Inferior parietal cortex (tissue), 1 donor: ENCODE results near the gene AARS2.
"Not testable (repeated sequence)": the region's sequence is repeated elsewhere in the genome, so short reads cannot be mapped to it uniquely, and the experiment has no call there.

Source experiments
- DNase-seq: peaks from one replicate; pipeline ENCODE4 v3.0.0-alpha.2; 2016; ENCODE audit errors: extremely low spot score

Gene AARS2

DNA sequence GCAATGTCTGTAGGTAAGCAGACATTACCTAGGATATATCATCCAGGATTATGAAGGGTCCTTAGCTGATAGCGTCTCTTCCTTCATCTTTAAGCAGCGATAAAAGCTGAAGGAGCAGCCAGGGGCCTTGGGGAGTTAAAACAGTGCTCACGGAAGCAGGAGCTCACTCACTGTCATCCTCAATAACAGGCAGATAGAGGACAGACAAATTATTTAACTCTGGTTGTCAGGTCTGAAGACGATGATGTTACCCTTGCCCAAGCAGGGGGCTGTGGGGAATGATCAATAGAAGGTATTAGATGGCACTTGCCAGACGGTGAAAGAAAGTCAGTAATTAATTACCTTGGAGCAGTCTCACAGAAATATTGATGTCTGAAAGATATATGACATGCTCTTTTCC lies 16.7 kb upstream of the AARS2 start:
- no peak for DNase-seq

DNA sequence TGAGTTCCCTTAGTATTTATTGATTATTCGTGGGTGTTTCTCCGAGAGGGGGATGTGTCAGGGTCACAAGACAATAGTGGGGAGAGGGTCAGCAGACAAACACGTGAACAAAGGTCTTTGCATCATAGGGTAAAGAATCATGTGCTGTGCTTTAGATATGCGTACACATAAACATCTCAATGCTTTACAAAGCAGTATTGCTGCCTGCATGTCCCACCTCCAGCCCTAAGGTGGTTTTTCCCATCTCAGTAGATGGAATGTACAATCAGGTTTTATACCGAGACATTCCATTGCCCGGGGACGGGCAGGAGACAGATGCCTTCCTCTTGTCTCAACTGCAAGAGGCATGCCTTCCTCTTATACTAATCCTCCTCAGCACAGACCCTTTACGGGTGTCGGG lies 15.1 kb upstream of the AARS2 start:
- DNase-seq: not testable (repeated sequence)

DNA sequence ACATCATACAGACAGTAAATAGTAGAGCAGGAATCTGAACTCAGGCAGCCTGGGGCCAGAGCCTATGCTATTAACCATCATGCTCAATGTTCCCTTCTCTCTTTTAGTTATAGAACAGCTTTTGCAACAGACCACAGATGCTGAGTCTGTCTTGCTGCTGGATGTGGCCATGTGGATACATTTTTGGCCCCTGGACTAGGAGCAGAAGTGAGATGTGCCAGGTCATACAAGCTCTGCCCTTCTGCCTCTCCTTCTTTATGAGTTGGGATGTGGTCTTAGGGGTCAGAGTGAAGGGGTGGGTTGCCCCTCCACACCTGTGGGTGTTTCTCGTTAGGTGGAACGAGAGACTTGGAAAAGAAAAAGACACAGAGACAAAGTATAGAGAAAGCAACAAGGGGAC lies 14.6 kb upstream of the AARS2 start:
- DNase-seq: no peak

DNA sequence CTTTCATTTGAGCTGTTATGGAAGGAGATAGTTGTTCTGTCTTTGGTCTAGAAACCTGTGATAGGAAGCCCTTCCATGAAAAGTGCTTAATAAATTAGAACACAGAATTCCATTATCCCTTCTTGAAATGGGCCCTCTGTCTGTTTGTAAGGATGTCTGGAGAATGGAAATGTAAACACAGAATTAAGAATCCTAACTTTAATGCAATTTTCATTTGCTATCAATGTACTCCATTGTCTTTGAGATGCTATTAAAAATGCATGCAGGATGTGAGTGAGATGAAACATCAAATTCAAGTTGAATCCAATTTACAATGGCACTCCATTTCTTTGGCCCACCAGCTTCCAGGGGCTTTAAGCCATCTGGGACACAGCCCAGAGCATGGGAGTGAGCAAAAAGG lies 13.9 kb upstream of the AARS2 start:
- DNase-seq: no peak

DNA sequence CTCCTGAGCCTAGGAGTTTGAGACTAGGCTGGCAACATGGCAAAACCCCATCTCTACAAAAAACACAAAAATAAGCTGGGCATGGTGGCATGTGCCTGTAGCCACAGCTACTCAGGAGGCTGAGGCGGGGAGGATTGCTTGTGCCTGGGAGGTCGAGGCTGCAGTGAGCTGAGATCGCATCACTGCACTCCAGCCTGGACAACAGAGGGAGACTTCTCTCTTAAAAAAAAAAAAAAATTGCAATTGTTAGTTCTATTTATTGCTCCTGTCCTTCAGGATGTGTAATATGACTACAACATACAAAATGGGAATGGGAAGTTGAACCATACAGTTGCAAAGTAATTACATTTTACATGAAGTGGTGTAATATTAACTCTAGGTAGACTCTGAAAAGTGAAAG lies 8.1 kb upstream of the AARS2 start:
- no peak for DNase-seq

DNA sequence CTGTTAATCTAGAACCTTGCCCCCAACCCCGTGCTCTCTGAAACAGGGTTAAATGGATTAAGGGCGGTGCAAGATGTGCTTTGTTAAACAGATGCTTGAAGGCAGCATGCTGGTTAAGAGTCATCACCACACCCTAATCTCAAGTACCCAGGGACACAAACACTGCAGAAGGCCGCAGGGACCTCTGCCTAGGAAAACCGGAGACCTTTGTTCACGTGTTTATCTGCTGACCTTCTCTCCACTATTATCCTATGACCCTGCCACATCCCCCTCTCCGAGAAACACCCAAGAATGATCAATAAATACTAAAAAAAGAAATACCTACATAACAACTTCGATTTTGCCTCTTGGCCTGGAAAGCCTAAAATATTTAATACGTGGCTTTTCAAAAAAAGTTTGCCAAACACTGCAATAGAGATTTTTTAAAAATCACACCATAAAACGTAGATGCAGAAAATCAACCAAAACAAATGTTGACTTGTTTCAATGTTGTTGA lies 4.0 kb upstream of the AARS2 start:
- not testable (repeated sequence) for DNase-seq

DNA sequence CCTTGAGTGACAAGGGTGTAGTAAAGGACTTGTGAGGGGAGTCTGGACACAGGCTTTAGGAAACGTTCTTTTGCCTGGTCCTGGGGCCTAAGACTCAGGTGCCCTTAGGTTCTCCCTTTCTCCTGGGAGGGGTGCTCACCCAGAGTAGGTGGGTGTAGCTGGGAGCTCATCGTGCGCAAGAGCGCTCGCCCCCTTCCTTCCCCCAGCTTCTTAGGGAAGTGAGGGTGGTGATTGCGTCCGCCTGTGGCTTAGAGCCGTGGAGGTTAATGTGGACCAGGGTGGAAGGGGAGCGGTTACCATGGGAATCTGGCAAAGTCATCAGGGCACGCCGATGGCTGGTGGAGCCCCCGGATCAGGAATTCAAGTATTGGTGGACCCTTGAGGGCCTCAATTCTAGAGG lies 3.3 kb upstream of the AARS2 start:
- no peak for DNase-seq

DNA sequence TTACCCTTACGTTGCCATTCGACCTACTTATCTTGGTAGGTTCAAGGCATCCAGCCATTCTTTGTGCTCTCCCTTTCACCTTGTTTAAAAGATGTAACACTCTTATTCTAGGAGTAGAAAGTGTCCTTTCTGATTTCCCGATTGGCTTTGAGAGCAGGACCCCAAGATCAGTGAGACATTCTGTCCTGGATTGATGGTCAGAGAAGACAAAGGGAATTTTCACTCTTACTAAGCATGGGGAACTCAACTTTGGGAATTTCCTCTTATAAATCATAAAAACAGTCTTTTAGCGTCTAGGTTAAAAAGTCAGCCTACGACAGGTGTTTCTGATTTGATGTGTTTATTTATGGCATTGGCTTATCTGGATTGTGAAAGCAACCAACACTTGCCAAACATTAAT lies 2.8 kb upstream of the AARS2 start:
- no peak for DNase-seq

DNA sequence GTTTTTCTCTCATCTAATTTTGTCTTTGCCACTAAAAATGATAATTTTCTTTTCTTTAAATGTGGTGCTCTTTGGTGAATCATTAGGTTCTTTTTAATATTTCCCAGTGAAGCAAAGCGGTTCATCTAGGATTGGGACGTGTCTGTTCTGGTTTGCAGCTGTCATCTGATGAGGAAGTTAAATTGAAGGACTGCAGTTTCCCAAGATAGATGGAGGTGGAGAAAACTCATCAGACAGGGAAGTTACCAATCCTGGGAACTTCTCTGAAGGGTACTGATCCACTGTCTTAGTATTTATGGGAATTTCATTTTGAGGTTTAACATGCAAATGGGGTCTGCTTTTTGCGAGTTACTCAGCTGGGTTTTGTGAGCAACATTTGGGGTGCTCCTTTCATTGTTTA lies 2.4 kb upstream of the AARS2 start:
- DNase-seq: no peak

DNA sequence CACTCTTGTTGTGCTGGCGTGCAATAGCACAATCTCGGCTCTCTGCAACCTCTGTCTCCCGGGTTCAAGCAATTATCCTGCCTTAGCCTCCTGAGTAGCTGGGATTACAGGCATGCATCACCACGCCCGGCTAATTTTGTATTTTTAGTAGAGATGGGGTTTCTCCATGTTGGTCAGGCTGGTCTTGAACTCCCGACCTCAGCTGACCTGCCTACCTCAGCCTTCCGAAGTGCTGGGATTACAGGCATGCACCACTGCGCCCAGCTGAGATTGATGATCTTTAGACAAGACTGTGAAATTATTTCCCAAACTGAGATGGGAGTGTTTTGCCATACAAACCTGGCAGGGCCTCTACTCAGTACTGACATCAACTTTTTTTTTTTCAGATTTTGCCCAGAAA lies 1.5 kb upstream of the AARS2 start:
- not testable (repeated sequence) for DNase-seq

DNA sequence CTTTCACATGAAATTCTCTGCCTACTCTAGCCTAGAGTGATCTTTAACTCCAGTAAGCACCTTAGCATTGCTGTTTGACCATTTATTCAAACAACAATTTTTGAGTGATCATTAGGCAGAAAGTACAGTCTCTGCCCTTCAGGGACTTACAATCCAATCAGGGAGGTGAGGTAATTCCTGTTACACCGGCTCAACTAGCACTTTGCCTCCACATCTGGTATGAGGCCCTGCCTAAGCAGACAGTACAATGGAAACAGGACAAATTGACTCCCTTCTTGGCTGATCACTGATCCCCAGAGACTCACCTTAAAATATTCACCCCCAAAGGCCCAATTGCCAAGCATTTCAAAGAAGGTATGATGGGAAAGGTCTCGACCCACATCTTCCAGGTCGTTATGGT lies 1.4 kb downstream of the AARS2 start:
- no peak for DNase-seq

DNA sequence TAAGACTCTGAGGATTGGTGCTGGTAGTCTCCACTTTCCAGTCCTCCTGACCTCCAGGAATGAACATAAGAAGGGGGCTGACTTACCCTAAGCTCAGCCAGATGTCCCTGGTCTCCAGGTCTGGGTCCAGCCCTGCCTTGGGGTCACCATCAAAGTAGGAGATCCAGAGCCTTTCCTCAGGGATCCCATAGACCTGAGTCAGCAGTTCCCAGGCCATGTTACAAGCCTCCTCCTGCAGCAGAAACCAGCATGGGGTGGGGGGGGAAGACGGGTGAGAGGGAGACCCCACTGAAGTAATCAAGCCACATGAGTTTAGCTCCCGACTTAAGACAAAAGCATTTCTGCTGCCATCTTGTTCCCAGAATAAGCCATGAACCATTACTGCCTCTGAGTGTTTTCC lies 1.8 kb downstream of the AARS2 start:
- no peak for DNase-seq

DNA sequence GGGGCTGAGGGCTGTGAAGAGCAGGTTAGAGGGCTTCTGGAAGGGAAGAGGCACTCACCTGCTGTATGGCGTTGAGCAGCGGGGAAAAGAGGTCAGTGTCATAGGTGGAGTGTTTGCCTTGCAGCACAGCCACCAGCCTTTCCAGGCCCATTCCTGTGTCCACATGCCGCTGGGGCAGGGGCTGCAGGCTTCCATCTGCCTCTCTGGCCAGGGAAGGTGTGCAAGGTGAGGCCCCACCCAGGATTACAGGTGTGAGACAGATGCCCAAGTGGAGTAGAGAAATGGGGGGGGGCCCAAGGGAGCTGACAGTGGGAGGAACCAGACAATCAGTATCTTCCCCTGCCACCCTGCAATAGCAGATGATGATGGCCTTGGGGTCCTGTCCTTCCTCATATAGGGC lies 2.9 kb downstream of the AARS2 start:
- no peak for DNase-seq

DNA sequence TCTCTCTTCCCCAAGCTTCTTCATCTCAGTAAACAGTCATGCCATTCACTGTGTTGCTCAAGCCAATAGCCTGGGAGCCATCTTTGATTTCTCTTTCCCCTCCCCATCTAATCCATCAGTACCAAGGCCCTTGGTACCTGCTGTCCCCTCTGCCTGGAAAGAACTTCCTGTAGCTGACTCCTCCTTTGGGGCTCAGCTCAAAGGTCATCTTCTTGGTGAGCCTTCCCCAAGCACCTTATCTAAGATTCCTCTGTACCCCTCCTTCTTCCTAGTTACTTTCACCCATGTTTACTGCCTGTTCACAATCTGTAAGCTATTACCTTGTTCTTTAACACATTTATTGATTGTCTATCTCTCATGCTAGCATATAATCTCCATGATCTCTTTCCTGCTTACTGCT lies 3.5 kb downstream of the AARS2 start:
- no peak for DNase-seq

DNA sequence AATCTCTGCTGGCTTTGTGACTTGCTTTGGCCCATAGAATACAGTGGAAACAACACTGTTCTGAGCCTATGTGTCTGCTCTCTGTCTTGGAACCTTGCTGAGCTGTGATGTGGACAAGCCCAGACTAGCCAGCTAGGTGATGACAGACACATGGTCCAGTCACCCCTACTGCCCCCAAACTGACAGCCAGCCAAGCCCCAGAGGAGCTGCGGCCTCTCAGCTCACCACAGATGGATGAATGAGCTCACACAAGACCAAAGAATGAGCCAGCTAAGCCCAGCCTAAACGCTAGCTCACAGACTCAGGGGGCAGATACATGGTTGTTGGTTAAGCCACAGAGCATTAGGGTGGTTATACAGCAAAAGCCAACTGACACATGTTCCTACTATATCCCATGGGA lies 4.1 kb downstream of the AARS2 start:
- DNase-seq: no peak

DNA sequence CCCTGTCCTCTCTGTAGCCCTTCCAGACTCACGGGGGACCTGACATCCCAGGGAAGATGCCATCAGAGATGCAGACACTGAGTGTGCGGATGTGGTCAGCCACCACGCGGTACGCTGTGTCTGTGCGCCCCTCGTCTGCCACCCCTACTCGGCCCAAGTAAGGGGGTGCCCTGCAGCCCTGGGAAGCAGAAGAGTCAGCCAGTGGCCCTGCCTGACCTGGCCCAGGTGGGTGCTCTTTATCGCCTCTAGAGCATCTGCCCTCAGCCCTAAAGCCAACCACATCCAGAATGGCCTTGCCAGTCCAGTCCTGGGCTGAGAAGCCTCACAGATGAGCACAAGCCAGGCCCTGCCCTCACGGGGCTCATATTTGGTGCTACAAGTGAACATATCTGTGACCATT lies 5.9 kb downstream of the AARS2 start:
- DNase-seq: no peak

DNA sequence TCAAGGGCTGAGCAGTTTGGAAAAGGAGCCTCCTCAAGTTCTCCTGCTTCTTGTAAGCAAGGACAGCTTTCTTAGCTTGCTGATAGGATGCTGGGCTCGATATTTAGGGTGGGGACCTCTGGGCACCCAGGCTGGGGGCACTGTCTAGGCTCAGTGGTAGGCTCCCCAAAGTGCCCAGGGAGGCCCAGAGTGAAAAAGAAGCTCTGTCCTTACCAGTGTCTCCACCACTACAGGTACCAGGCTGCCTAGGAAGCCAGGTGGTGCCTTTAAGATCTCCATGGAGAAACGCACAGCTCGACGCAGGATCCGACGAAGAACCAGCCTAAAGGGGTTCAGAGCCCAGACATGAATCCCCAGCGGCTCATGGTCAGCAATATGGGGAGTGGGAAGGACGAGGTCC lies 6.4 kb downstream of the AARS2 start:
- DNase-seq: no peak

DNA sequence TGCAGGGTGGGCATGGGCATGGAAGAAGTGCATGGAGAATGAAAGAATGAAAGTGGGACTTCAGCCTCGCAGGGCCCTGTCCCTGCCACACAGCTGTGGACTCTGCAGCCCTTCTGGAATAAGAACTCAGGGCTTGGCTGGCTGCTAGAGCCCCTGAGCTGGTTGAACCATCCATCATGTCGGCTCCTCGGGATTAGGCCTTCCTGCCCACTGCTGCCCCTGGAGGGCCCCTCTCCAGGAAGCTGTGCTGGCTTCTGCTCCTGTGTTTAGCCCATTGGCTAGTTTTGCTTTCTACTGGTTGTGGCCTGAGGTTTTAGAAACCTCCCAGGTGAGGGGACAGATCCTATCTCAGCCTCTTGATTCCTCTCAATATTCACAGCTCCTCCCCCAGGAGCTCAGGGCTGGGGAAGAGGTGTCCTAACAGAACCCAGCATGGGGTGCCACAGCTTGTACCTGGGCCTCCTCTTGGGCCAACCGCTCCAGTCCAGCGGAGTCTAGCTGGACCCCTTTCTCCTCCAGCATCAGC lies 7.9 kb downstream of the AARS2 start:
- no peak for DNase-seq

DNA sequence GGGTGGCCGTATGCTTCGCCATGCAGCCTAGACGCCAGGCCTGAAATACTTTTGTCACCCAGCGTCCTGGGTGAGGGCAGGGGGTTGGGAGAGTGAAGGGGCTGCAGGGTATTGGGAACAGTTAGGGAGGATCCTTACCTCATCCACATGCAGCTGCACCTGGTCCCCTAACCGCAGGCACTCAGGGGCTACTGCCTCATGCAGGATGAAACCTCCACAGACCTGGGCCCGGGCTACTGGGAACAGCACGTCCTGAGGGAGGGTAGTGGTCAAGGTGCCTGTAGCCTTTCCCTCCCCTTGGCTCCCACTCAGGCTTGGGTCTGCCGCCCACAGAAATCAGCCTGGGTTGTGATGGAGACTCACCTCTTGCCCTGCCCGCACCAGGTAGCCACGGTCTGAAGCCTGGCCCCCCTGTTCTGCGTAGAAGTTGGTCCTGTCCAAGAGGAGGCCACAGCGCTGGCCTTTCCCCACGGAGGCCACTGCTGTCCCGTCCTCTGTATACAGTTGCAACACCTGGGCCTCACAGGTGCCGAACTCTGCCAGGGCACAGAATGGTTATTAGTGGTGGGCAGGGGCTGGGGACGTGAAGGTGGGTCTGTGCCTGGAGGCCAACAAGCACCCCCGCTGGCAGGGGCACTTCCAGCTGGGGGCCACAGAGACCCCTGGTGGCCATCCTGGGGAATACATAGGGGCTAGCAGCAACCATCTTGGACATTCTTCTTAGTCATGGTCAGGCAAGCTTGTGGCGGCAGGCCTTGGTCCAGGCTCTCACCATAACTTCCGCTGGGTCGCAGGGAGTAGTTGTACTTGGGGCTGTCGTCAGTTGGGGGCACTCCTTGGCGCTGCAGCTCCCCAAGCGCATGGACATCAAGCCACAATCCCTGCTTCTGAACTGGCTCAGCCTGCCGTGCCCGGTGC lies 8.6 kb downstream of the AARS2 start:
- no peak for DNase-seq

DNA sequence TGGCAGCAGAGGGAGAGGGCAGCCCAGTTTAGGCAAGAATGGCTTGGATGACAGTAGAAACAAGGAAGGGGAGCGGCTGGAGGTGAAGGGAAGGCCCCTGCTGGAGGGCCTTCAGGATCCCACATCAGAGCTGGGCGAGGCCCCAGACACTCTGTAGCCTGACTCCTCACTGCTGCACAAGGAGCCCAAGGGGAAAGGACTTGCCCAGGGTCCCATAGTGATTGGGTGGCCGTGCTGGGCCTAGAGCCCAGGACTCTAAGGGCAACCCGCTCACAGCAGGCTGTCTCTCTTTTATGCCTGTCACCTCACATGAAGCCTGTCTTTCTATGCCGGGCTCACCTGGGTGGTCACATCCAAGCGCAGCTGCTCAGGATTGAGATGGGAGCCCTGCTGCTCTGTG lies 9.3 kb downstream of the AARS2 start:
- no peak for DNase-seq

DNA sequence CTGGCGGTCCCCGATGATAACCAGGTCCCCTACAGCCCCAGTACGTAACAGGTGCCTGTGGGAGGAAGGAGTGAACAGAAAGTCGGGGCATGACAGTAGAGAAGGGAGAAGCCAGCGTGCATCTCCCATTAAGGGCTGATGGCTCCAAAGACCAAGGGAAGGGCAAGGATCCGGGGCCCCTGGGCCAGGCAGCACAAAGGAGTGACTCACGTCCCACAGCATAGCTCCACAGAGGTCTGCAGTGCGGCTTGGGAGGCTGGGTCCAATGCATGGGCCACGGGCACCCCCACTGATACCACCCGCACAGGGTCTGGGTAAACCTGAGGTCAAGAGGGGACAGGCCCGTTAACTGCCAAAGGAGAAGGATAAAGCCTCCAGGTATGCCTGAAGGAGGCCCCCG lies 10.3 kb downstream of the AARS2 start:
- no peak for DNase-seq

DNA sequence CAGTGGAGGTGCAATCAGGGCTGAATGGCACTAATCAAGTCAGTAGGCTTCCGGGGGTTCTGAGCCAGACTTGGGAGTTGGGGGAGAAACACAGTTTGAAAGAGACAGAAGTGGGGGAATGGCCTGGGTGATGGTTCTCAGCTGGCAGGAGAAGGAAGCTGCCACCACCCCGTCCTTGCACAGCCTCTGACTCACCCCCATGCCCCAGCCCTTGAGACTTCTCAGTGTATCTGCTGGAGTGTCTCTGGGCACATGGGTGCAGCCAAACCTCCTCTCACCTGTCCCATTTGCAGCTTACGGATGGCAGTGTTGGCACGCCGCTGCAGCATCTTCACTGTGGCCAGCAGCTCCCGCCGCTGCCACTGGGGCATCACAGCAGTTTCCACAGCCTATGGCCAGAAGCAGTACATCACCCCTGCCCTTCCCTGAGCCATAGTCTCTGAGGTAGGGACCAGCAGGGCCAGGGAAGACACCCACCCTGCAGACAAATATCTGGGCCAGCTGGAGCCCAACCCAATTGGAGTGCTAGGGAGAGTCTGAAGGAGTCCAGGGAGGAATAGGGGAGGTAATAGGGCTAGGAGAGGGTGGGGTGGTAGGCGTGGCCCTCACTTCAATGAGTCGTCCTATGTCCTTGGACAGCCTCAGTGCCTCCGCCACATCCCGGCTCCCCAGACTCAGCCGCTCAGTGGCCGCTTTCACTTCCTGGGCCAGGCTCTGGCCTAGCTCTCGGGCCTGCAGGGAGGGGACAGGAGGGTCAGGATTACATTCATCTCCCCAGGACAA lies 11.2 kb downstream of the AARS2 start:
- no peak for DNase-seq

DNA sequence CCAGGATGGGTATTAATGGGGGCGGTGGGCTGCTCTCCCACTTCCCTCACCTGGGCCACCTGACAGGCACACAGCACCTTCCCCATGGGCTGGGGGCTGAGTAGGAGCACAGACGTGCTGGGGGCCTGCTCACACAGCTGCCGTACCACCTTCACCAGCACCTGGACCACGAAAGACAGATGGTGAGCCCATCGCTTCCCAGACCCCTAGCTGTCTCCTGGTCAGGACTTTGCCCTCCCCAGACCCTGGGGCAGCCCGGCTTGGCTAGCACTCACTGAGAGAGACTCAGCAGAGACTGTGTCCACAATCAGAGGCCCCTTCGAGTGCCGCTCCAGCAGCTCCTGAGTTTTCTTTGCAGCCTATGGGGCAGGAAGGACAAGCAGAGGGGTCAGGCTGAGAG lies 12.0 kb downstream of the AARS2 start:
- DNase-seq: no peak
